ENCODE results near the gene FOXE3. TPM values are rescaled to one million over a fixed set of nuclear protein-coding genes. Genes with fewer than 3 reads are reported as not detected.

FOXE3 gene
- total RNA-seq: not detected in 2 replicates

DNA sequence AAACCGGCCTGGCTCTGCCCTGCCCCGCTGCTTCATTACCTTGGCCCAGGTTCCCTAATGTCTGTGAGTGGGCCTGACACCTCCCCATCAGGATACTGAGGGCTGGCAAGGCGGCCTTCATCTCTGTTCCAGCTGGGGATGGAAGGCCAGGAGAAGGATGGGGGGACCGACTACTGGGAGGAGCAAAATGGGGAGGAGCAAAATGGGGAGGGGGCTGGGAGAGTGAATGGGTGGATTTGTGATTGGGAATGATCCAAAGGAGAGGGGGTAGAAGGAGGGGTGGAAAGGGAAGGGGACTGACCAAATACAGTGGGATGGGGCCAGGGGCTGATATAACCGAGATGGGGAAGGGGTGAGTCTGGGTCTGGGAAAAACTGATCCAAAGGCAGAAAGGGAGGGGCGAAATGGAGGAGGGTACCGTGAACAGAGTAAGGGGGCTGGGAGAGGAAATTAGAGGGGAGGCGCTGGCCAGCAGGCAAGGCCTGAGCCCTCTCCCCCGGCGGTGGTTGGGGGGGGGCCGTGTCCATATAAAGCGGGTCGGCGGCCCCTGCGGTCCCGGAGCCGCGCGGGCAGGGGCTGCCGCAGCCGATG lies at the start of gene FOXE3:
FOXE3 (plus strand) TSS at position 558 of the 591 bp plus-strand sequence; CDS start at position 589, 31 bp downstream.
- Mint-ChIP-seq H3K27ac (no peak within 1 kb of the TSS), H3K9me3 (no peaks in the 10 kb centered on the region), H3K4me3 (no peak within 1 kb of the TSS), H3K27me3 (peaks cover 60% of the 10 kb centered on the region), H3K36me3 (ENCODE audit: low read depth) (no peaks in the 10 kb centered on the region), H3K4me1 (peaks cover 7% of the 10 kb centered on the region)
- DNase-seq: no peak
- ATAC-seq (ENCODE audit: low read depth): no peak
- ChIA-PET CTCF (no interaction called here), POLR2A (no interaction called here)
- intact Hi-C loops (cut with micrococcal nuclease): no loop called here
- TF ChIP-seq, protein P1, sequence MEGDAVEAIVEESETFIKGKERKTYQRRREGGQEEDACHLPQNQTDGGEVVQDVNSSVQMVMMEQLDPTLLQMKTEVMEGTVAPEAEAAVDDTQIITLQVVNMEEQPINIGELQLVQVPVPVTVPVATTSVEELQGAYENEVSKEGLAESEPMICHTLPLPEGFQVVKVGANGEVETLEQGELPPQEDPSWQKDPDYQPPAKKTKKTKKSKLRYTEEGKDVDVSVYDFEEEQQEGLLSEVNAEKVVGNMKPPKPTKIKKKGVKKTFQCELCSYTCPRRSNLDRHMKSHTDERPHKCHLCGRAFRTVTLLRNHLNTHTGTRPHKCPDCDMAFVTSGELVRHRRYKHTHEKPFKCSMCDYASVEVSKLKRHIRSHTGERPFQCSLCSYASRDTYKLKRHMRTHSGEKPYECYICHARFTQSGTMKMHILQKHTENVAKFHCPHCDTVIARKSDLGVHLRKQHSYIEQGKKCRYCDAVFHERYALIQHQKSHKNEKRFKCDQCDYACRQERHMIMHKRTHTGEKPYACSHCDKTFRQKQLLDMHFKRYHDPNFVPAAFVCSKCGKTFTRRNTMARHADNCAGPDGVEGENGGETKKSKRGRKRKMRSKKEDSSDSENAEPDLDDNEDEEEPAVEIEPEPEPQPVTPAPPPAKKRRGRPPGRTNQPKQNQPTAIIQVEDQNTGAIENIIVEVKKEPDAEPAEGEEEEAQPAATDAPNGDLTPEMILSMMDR (IDR thresholded peaks at IDR 0.05): no peak

DNA sequence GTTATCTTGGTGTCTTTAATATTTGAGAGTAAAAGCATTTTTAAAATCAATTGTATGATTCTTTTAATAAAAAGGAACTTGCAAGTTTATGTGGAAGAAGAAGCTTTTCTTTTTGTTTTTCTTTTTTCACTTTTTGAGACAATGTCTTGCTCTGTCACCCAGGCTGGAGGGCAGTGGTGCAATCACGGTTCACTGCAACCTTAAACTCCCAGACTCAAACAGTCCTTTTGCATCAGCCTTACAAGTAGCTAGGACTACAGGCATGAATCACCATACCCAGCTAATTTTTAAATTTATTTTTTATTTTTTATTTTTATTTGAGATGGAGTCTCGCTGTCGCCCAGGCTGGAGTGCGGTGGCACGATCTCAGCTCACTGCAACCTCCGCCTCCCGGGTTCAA lies 48.4 kb upstream of the FOXE3 start:
- CTCF ChIA-PET: no interaction called here
- Mint-ChIP-seq H3K27ac (no peak overlapping the region), H3K36me3 (ENCODE audit: low read depth) (peaks cover 36% of the 10 kb centered on the region), H3K4me1 (no peaks in the 10 kb centered on the region), H3K9me3 (no peaks in the 10 kb centered on the region), H3K4me3 (no peak overlapping the region), H3K27me3 (no peaks in the 10 kb centered on the region)
- no peak for DNase-seq
- ATAC-seq (ENCODE audit: low read depth): no peak
- TF ChIP-seq, protein P1 (IDR thresholded peaks at IDR 0.05): no peak
- POLR2A ChIA-PET: no interaction called here
- intact Hi-C loops (cut with micrococcal nuclease): no loop called here

DNA sequence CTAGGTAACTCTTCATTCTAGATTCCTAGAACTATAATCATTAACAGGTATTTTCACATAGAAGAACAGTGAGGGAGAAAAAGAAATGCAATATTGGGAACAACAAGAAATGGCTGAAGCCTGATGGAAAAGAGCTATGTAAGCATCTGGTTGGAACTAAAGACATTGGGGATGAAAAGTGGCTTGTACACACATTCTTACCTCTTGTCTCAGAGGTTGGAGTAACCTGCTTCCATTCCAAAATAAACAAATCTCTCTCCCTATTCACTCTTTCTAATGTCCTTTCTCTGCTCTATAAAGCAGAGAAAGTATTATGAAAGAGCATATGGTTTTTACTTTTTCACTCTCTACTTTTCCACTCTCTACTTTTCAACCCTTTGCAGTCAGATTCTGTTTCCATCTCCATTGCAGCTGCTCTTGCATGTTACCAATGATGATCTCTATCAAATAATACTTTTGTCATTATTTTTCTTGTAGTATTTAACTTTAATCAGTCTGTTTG lies 45.0 kb upstream of the FOXE3 start:
- ATAC-seq (ENCODE audit: low read depth): no peak
- Mint-ChIP-seq H3K27me3 (no peaks in the 10 kb centered on the region), H3K4me1 (no peaks in the 10 kb centered on the region), H3K4me3 (no peak overlapping the region), H3K9me3 (no peaks in the 10 kb centered on the region), H3K27ac (no peak overlapping the region), H3K36me3 (ENCODE audit: low read depth) (peaks cover 61% of the 10 kb centered on the region)
- ChIA-PET POLR2A (no interaction called here), CTCF (interaction anchor here (0.7 kb wide), 1 partner anchor 146 kb away, joined by 3 read pairs; no protein-coding TSS in a partner anchor)
- intact Hi-C loops (cut with micrococcal nuclease): no loop called here
- TF ChIP-seq, protein P1 (IDR thresholded peaks at IDR 0.05): no peak
- DNase-seq: no peak

- intact Hi-C loops (cut with micrococcal nuclease): no loop called here
- peaks cover 78% of the 10 kb centered on the region for H3K36me3 Mint-ChIP-seq (ENCODE audit: low read depth)
- no peak for DNase-seq
- POLR2A ChIA-PET: no interaction called here
- H3K4me1 Mint-ChIP-seq: no peaks in the 10 kb centered on the region
- no peaks in the 10 kb centered on the region for H3K9me3 Mint-ChIP-seq
- H3K4me3 Mint-ChIP-seq: no peak overlapping the region
- CTCF ChIA-PET: no interaction called here
- TF ChIP-seq, protein P1 (IDR thresholded peaks at IDR 0.05): no peak
- ATAC-seq (ENCODE audit: low read depth): no peak
- H3K27ac Mint-ChIP-seq: no peak overlapping the region
- H3K27me3 Mint-ChIP-seq: no peaks in the 10 kb centered on the region
Observed at GRCh38 chr1:47374501-47374900, 41.6 kb upstream of the FOXE3 start.

GRCh38 chr1:47378147-47378546 lies 37.9 kb upstream of the FOXE3 start:
- intact Hi-C loops (cut with micrococcal nuclease): no loop called here
- H3K36me3 Mint-ChIP-seq (ENCODE audit: low read depth): peaks cover 64% of the 10 kb centered on the region
- no peaks in the 10 kb centered on the region for H3K9me3 Mint-ChIP-seq
- H3K4me3 Mint-ChIP-seq: no peak overlapping the region
- no peak for ATAC-seq (ENCODE audit: low read depth)
- DNase-seq: no peak
- no peaks in the 10 kb centered on the region for H3K4me1 Mint-ChIP-seq
- ChIA-PET CTCF (no interaction called here), POLR2A (no interaction called here)
- TF ChIP-seq, protein P1 (IDR thresholded peaks at IDR 0.05): no peak
- no peak overlapping the region for H3K27ac Mint-ChIP-seq
- H3K27me3 Mint-ChIP-seq: no peaks in the 10 kb centered on the region

Data from activated B cell treated with CpG ODN at 0.5 μM for 24 hours (primary cell).